ENCODE data around the gene SPAG16. TPM values are rescaled to one million over a fixed set of nuclear protein-coding genes. Genes with fewer than 3 reads are reported as not detected.

The SPAG16 gene
- total RNA-seq, 2 experiments from 2014 or later = 11.1 to 12.5 TPM

GRCh38 chr2:214135966-214136365, 851.7 kb downstream of the SPAG16 start:
- ATAC-seq = no peak
- H3K36me3 Mint-ChIP-seq (ENCODE audit: low read depth) = no peaks in the 10 kb centered on the region

GRCh38 chr2:214138779-214139178, 854.5 kb downstream of the SPAG16 start:
- ATAC-seq (no peak), DNase-seq (no peak)
- no peak overlapping the region for H3K27ac Mint-ChIP-seq
- no peak overlapping the region for H3K4me3 Mint-ChIP-seq
- no peaks in the 10 kb centered on the region for H3K4me1 Mint-ChIP-seq (ENCODE audit: low read depth)
- no peaks in the 10 kb centered on the region for H3K27me3 Mint-ChIP-seq (ENCODE audit: low read depth)
- ChIA-PET POLR2A (no interaction called here), CTCF (no interaction called here)
- H3K9me3 Mint-ChIP-seq (ENCODE audit: insufficient read depth) = no peaks in the 10 kb centered on the region
- no peaks in the 10 kb centered on the region for H3K36me3 Mint-ChIP-seq (ENCODE audit: low read depth)

More at GRCh38 chr2:214135966-214136365, 851.7 kb downstream of the SPAG16 start:
- H3K27ac Mint-ChIP-seq = no peak overlapping the region
- DNase-seq = no peak
- H3K27me3 Mint-ChIP-seq (ENCODE audit: low read depth) = no peaks in the 10 kb centered on the region
- no peak overlapping the region for H3K4me3 Mint-ChIP-seq
- no peaks in the 10 kb centered on the region for H3K4me1 Mint-ChIP-seq (ENCODE audit: low read depth)
- ChIA-PET POLR2A (interaction anchor here (0.5 kb wide), 1 partner anchor 172 kb away, joined by 4 read pairs; no protein-coding TSS in a partner anchor), CTCF (no interaction called here)
- no peaks in the 10 kb centered on the region for H3K9me3 Mint-ChIP-seq (ENCODE audit: insufficient read depth)

DNA sequence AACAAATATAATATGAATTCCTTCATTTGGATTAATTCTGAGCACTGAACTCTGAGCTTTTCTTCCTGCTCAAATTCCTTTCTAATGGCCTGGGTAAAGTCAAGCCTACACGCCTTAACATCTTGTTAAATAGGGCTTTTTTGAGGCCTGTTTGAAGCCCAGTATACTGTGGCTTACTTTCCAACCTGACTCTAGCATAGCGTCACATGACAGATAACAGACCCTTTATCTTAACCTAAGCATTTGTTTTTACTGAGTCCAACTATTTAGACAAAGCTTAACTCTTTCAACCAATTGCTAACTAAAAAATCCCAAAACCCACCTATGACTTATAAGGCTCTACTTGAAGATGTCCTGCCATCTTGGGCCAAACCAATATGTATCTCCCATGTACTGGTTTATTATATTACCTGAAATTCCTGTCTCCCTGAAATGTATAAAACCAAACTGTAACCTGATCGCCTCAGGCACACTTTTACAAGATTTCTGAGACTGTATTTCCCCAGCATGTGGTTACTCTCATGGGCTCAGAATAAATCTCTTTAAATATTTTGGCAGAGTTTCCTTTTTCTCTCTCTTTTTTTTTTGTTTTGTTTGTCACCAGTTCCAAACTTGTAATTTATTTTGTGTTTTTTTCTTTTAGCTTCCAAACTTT, 855.5 kb downstream of the SPAG16 start:
- ChIA-PET POLR2A (no interaction called here), CTCF (no interaction called here)
- Mint-ChIP-seq H3K27ac (no peak overlapping the region), H3K9me3 (ENCODE audit: insufficient read depth) (no peaks in the 10 kb centered on the region), H3K4me1 (ENCODE audit: low read depth) (no peaks in the 10 kb centered on the region), H3K36me3 (ENCODE audit: low read depth) (no peaks in the 10 kb centered on the region), H3K4me3 (no peak overlapping the region), H3K27me3 (ENCODE audit: low read depth) (no peaks in the 10 kb centered on the region)
- ATAC-seq = no peak
- DNase-seq = no peak

GRCh38 chr2:214156971-214157370, 872.7 kb downstream of the SPAG16 start:
- ChIA-PET CTCF (no interaction called here), POLR2A (no interaction called here)
- no peaks in the 10 kb centered on the region for H3K27me3 Mint-ChIP-seq (ENCODE audit: low read depth)
- H3K4me3 Mint-ChIP-seq = no peak overlapping the region
- ATAC-seq (no peak), DNase-seq (no peak)
- no peaks in the 10 kb centered on the region for H3K36me3 Mint-ChIP-seq (ENCODE audit: low read depth)
- no peak overlapping the region for H3K27ac Mint-ChIP-seq
- no peaks in the 10 kb centered on the region for H3K9me3 Mint-ChIP-seq (ENCODE audit: insufficient read depth)
- H3K4me1 Mint-ChIP-seq (ENCODE audit: low read depth) = no peaks in the 10 kb centered on the region

DNA sequence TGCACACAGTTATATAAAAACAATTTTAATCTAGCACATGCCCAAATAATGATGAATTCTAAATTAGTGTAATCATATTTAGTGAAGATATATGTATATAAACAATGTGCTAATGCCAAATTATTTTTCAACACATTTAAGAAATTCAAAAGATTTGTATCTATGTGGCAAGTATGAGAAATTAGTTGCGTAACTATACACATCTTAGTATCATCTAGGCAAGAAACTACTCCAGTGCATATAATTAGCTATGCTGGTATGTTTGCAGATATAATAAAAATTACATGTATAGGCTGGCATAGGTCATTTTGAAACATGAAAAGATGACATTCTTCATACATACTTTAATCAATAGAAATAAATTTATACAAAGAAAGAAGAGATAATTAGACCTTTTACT, 874.6 kb downstream of the SPAG16 start:
- Mint-ChIP-seq H3K36me3 (ENCODE audit: low read depth) (no peaks in the 10 kb centered on the region), H3K4me1 (ENCODE audit: low read depth) (no peaks in the 10 kb centered on the region), H3K4me3 (no peak overlapping the region), H3K9me3 (ENCODE audit: insufficient read depth) (no peaks in the 10 kb centered on the region), H3K27me3 (ENCODE audit: low read depth) (no peaks in the 10 kb centered on the region), H3K27ac (no peak overlapping the region)
- POLR2A ChIA-PET = no interaction called here
- CTCF ChIA-PET = no interaction called here
- DNase-seq (no peak), ATAC-seq (no peak)

DNA sequence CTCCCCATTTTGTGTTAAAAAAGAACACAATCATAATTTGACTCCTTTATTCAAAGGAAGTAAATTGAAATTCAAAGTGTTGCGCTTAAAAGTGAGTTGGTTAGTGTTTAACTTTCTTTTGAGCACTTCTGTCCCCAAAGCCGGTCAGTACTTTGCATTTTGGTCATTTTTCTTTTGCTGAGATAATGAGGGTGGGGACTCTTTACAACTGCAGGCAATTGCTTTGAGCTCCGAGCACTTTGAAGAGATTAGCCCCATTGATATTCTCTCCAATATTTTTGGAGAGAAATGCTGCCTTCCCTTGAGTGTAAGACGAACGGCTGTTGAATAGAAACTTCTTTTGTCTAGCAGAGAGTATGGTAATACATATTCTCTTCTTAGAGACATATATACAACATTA, 885.0 kb downstream of the SPAG16 start:
- DNase-seq = no peak
- H3K27me3 Mint-ChIP-seq (ENCODE audit: low read depth) = no peaks in the 10 kb centered on the region
- ChIA-PET POLR2A (no interaction called here), CTCF (no interaction called here)
- H3K27ac Mint-ChIP-seq = no peak overlapping the region
- no peak for ATAC-seq
- H3K4me1 Mint-ChIP-seq (ENCODE audit: low read depth) = no peaks in the 10 kb centered on the region
- H3K9me3 Mint-ChIP-seq (ENCODE audit: insufficient read depth) = no peaks in the 10 kb centered on the region
- H3K4me3 Mint-ChIP-seq = no peak overlapping the region
- H3K36me3 Mint-ChIP-seq (ENCODE audit: low read depth) = no peaks in the 10 kb centered on the region

DNA sequence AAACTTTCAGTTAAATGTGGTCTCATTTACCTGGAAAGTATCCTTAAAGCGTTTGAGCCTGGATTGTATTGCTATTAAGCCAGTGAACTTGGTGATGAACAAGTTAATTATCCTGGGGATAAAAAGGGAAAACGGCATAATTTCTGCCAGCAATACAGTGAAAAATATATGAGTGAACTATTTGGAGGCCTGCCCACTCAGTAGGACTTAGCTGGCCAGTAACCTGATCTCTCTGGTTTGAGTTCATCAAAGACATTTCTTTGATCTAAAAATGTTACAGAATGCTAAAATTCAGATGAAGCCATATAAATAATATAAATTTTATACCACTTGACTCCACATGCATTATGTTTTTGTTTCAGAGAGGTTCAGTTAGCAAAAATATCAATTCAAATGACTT, 885.5 kb downstream of the SPAG16 start:
- no peaks in the 10 kb centered on the region for H3K27me3 Mint-ChIP-seq (ENCODE audit: low read depth)
- H3K36me3 Mint-ChIP-seq (ENCODE audit: low read depth) = no peaks in the 10 kb centered on the region
- H3K4me3 Mint-ChIP-seq = no peak overlapping the region
- no peaks in the 10 kb centered on the region for H3K4me1 Mint-ChIP-seq (ENCODE audit: low read depth)
- CTCF ChIA-PET = no interaction called here
- POLR2A ChIA-PET = no interaction called here
- no peaks in the 10 kb centered on the region for H3K9me3 Mint-ChIP-seq (ENCODE audit: insufficient read depth)
- ATAC-seq (no peak), DNase-seq (no peak)
- no peak overlapping the region for H3K27ac Mint-ChIP-seq

DNA sequence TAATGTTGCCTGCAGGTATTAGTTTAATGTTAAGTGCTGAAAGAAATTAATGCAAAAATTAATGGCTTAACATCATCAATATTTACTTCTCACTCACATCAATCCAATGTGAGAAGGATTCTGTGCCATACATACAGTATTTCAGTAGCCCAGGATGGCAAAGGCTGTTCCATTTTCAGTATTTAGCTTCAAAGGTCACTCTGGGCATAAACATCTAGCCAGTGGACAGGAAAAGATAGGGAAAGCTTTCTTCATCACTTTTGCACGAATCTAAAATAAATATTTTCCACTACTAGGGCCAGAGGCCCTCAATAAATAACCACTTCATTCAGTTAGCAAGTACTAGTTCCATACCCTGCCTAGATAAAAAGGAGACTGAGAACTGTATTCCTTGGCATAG, 890.3 kb downstream of the SPAG16 start:
- H3K9me3 Mint-ChIP-seq (ENCODE audit: insufficient read depth) = no peaks in the 10 kb centered on the region
- DNase-seq = no peak
- ChIA-PET CTCF (no interaction called here), POLR2A (no interaction called here)
- no peaks in the 10 kb centered on the region for H3K36me3 Mint-ChIP-seq (ENCODE audit: low read depth)
- no peak overlapping the region for H3K27ac Mint-ChIP-seq
- no peak overlapping the region for H3K4me3 Mint-ChIP-seq
- no peaks in the 10 kb centered on the region for H3K27me3 Mint-ChIP-seq (ENCODE audit: low read depth)
- ATAC-seq = no peak
- H3K4me1 Mint-ChIP-seq (ENCODE audit: low read depth) = no peaks in the 10 kb centered on the region

DNA sequence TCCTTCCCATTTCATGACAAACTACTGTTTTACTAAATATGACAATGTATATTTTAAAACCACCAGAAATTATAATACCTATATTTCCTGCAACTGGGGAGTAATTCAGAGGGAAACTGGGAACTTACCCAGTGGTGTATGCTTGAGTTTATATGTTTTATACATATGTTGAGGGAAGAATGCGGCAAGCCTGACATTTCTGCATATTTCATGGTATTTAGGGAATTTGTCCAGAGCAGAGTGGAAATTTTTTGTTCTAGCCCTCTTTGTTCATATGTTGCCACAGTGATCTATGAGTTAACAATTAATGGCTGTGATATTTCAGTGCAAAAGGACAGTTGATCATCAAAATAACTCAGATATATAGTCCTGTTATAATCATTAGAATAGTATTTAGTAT, 895.8 kb downstream of the SPAG16 start:
- H3K27me3 Mint-ChIP-seq (ENCODE audit: low read depth) = no peaks in the 10 kb centered on the region
- no peaks in the 10 kb centered on the region for H3K4me1 Mint-ChIP-seq (ENCODE audit: low read depth)
- no peak overlapping the region for H3K4me3 Mint-ChIP-seq
- H3K9me3 Mint-ChIP-seq (ENCODE audit: insufficient read depth) = no peaks in the 10 kb centered on the region
- H3K27ac Mint-ChIP-seq = no peak overlapping the region
- no peaks in the 10 kb centered on the region for H3K36me3 Mint-ChIP-seq (ENCODE audit: low read depth)
- POLR2A ChIA-PET = no interaction called here
- CTCF ChIA-PET = no interaction called here
- DNase-seq (no peak), ATAC-seq (no peak)

- H3K27ac Mint-ChIP-seq = no peak overlapping the region
- H3K36me3 Mint-ChIP-seq (ENCODE audit: low read depth) = no peaks in the 10 kb centered on the region
- ChIA-PET POLR2A (no interaction called here), CTCF (no interaction called here)
- ATAC-seq (no peak), DNase-seq (no peak)
- no peaks in the 10 kb centered on the region for H3K27me3 Mint-ChIP-seq (ENCODE audit: low read depth)
- H3K9me3 Mint-ChIP-seq (ENCODE audit: insufficient read depth) = no peaks in the 10 kb centered on the region
- H3K4me1 Mint-ChIP-seq (ENCODE audit: low read depth) = no peaks in the 10 kb centered on the region
- H3K4me3 Mint-ChIP-seq = no peak overlapping the region
Measured at GRCh38 chr2:214180686-214181085, 896.4 kb downstream of the SPAG16 start.

DNA sequence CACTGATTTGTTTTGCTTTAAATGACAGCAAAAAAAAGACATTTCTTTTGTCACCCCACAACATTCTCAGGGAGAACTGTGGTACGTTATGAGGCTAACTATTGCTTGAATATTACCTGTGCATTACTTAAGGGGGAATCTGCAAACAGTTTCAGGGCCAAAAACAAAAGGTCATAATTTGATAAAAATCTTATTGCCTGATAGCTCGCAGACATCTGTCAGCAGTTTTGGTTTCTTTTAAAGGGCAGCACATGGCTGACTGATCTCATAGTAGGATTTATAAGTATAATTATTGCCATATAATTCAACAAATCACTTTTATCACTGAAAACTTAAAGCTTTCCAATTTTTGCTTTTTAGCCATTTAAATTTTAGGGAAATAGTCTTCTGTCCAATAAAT, 900.2 kb downstream of the SPAG16 start:
- ChIA-PET POLR2A (no interaction called here), CTCF (no interaction called here)
- Mint-ChIP-seq H3K9me3 (ENCODE audit: insufficient read depth) (no peaks in the 10 kb centered on the region), H3K36me3 (ENCODE audit: low read depth) (no peaks in the 10 kb centered on the region), H3K4me3 (no peak overlapping the region), H3K27ac (no peak overlapping the region), H3K27me3 (ENCODE audit: low read depth) (no peaks in the 10 kb centered on the region), H3K4me1 (ENCODE audit: low read depth) (no peaks in the 10 kb centered on the region)
- ATAC-seq (no peak), DNase-seq (no peak)

DNA sequence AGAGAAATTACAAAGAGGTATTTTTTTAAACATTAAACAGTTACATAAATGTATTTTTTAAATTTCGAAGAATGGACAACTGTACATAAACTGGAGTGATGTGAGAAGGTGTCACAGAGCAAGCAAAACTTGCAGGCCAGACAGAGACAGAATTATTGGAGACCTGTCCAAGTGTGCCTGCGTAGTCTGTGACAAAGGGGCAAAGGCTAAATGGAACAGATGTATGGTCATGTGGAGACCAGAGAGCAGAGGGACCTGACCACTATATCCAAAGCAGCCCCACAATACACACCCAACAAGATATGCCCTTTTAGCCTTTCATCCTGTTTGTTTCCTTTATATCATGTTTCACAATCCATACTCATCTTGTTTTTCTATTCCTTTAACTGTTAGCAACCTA, 901.3 kb downstream of the SPAG16 start:
- no peak for DNase-seq
- Mint-ChIP-seq H3K27ac (no peak overlapping the region), H3K36me3 (ENCODE audit: low read depth) (no peaks in the 10 kb centered on the region), H3K4me3 (no peak overlapping the region), H3K9me3 (ENCODE audit: insufficient read depth) (no peaks in the 10 kb centered on the region), H3K4me1 (ENCODE audit: low read depth) (no peaks in the 10 kb centered on the region), H3K27me3 (ENCODE audit: low read depth) (no peaks in the 10 kb centered on the region)
- ChIA-PET POLR2A (no interaction called here), CTCF (no interaction called here)
- ATAC-seq = no peak

DNA sequence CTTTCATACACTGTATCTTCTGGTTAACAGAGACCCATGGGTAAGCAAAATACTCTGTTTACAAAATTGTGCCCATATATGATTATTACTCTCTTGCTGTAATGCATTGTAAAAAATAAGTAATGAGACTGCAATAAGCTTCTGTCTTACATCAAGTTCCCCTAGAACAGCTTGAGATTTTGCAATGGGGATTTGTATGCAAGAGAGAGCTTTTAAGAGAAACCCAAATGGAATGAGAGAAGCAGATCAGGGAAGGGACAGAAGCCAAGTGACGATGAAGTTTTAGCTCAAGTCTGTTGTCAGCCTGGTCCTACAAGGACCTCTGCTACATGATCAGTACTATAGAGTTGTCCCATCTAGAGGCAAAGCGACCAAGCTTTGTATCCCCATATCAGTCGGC, 908.4 kb downstream of the SPAG16 start:
- ChIA-PET CTCF (no interaction called here), POLR2A (no interaction called here)
- DNase-seq (no peak), ATAC-seq (no peak)
- H3K4me3 Mint-ChIP-seq = no peak overlapping the region
- no peaks in the 10 kb centered on the region for H3K36me3 Mint-ChIP-seq (ENCODE audit: low read depth)
- no peak overlapping the region for H3K27ac Mint-ChIP-seq
- no peaks in the 10 kb centered on the region for H3K9me3 Mint-ChIP-seq (ENCODE audit: insufficient read depth)
- no peaks in the 10 kb centered on the region for H3K27me3 Mint-ChIP-seq (ENCODE audit: low read depth)
- H3K4me1 Mint-ChIP-seq (ENCODE audit: low read depth) = no peaks in the 10 kb centered on the region
